Measurements from ENCODE around the gene HSPG2. TPM values are rescaled to one million over a fixed set of nuclear protein-coding genes. Genes with fewer than 3 reads are reported as not detected.

The HSPG2 gene
- total and polyA plus RNA-seq, 9 of the 15 experiments (the other 6 are each of a cell fraction or from before 2014, with no cell fraction given): 0.14 to 160 (median 15.7) TPM

- TF ChIP-seq CBFB (CRISPR knock-in tag; IDR thresholded peaks at IDR 0.05) (no peak), RCOR1 (IDR thresholded peaks at IDR 0.05; ENCODE audit: borderline replicate concordance in 1 of 2, low read depth in 2 of 2, low read length in 2 of 2) (peak; percentile 34 to 89; a peak in 3 of 4 replicates), NR2C1 (IDR thresholded peaks at IDR 0.05) (peak; percentile 65), NR2C1 (tag; IDR thresholded peaks at IDR 0.05) (peak; percentile 69), ZNF592 (IDR thresholded peaks at IDR 0.05) (0 out of 2 replicates have a peak, but pooled peaks have one; percentile 75), CAMTA2 (CRISPR knock-in tag; conservative IDR thresholded peaks at IDR 0.05) (no peak), RBM25 (IDR thresholded peaks at IDR 0.05; ENCODE audit: low read depth, low read length, severe bottlenecking) (peak; percentile 98), HNRNPL (IDR thresholded peaks at IDR 0.05; ENCODE audit: low read depth, low read length) (no peak), TRIM24 (IDR thresholded peaks at IDR 0.05) (peak in 1 of 2 experiments; percentile 25; a peak in 1 of 4 replicates), ZNF511 (CRISPR knock-in tag; IDR thresholded peaks at IDR 0.05) (no peak), HBP1 (CRISPR knock-in tag; IDR thresholded peaks at IDR 0.05) (no peak), ETS1 (conservative IDR thresholded peaks at IDR 0.05; ENCODE audit: control insufficient read depth, low read depth, low read length) (no peak), ZNF551 (CRISPR knock-in tag; IDR thresholded peaks at IDR 0.05) (no peak), ZNF140 (CRISPR knock-in tag; IDR thresholded peaks at IDR 0.05) (no peak), TFAP4 (CRISPR knock-in tag; IDR thresholded peaks at IDR 0.05; ENCODE audit: borderline replicate concordance) (peak; percentile 35; the same call in 1 of the 2 replicates)
- TF ChIP-seq, protein P1, sequence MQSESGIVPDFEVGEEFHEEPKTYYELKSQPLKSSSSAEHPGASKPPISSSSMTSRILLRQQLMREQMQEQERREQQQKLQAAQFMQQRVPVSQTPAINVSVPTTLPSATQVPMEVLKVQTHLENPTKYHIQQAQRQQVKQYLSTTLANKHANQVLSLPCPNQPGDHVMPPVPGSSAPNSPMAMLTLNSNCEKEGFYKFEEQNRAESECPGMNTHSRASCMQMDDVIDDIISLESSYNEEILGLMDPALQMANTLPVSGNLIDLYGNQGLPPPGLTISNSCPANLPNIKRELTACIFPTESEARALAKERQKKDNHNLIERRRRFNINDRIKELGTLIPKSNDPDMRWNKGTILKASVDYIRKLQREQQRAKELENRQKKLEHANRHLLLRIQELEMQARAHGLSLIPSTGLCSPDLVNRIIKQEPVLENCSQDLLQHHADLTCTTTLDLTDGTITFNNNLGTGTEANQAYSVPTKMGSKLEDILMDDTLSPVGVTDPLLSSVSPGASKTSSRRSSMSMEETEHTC (IDR thresholded peaks at IDR 0.05): no peak
These were observed 34.8 kb downstream of the HSPG2 start (continued) for GRCh38 chr1:21902026-21903012.
